HepG2 (cell line): ENCODE data around the gene ALDH4A1. TPM values are rescaled to one million over a fixed set of nuclear protein-coding genes. Genes with fewer than 3 reads are reported as not detected.

ENCODE experiments used
- ARNTL ChIP-seq: sonication (generic); formaldehyde crosslinking; IDR thresholded peaks from 2 replicates; pipeline ENCODE4 v1.4.0; 2020; ENCODE audit warnings: mild to moderate bottlenecking, missing genetic modification reagents
- BORCS8-MEF2B ChIP-seq: sonication (generic); formaldehyde crosslinking; IDR thresholded peaks from 2 replicates; pipeline ENCODE4 v1.8.0; 2022; ENCODE audit warnings: mild to moderate bottlenecking, missing genetic modification reagents
- CCDC6 ChIP-seq: sonication (generic); formaldehyde crosslinking; IDR thresholded peaks from 2 replicates; pipeline ENCODE4 v1.8.1; 2022; ENCODE audit warnings: mild to moderate bottlenecking, missing genetic modification reagents, moderate library complexity
- CEBPG ChIP-seq: IDR thresholded peaks from 2 replicates; pipeline ENCODE4 v1.6.1; 2016
- ERF ChIP-seq: IDR thresholded peaks from 2 replicates; pipeline ENCODE4 v1.6.1; 2018; ENCODE audit warnings: missing biosample characterization, missing genetic modification reagents
- ESRRA ChIP-seq: sonication (generic); formaldehyde crosslinking; IDR thresholded peaks from 2 replicates; pipeline ENCODE4 v1.5.1; 2020; ENCODE audit warnings: mild to moderate bottlenecking, low read depth, missing genetic modification reagents
- HDAC1 ChIP-seq: sonication (generic); formaldehyde crosslinking; IDR thresholded peaks from 2 replicates; pipeline ENCODE4 v1.5.1; 2020; ENCODE audit warnings: mild to moderate bottlenecking, missing genetic modification reagents
- HNF4G ChIP-seq, 2 experiments: sonication (generic) in 1 of 2; formaldehyde crosslinking in 1 of 2; IDR thresholded peaks; 2 replicates each; pipeline versions ENCODE4 v1.4.0 to v1.6.1; 2011 to 2020; ENCODE audit warnings: borderline replicate concordance in 2 of 2, low read depth in 2 of 2, mild to moderate bottlenecking in 2 of 2, low read length in 1 of 2, missing genetic modification reagents in 1 of 2, moderate library complexity in 1 of 2
- IRX3 ChIP-seq: sonication (generic); formaldehyde crosslinking; IDR thresholded peaks from 2 replicates; pipeline ENCODE4 v1.8.1; 2023; ENCODE audit warnings: mild to moderate bottlenecking, low read depth, missing genetic modification reagents, borderline replicate concordance
- KDM1A ChIP-seq: IDR thresholded peaks from 2 replicates; pipeline ENCODE4 v1.6.1; 2016; ENCODE audit warnings: missing compliant biosample characterization
- KMT2A ChIP-seq: sonication (generic); formaldehyde crosslinking; IDR thresholded peaks from 2 replicates; pipeline ENCODE4 v1.4.0; 2020; ENCODE audit warnings: missing genetic modification reagents
- MIXL1 ChIP-seq: IDR thresholded peaks from 2 replicates; pipeline ENCODE4 v1.6.1; 2016
- NR2F1 ChIP-seq, 2 experiments: fragments of 450-650 bp in 1 of 2; formaldehyde crosslinking in 1 of 2; IDR thresholded peaks; 2 replicates each; pipeline versions ENCODE4 v1.5.0 to v1.6.1; 2016 to 2020; ENCODE audit warnings: mild to moderate bottlenecking in 1 of 2, missing compliant biosample characterization in 1 of 2, missing genetic modification reagents in 1 of 2, moderate library complexity in 1 of 2
- POLR2A ChIP-seq, 2 experiments: IDR thresholded peaks; 2 replicates each; pipeline ENCODE4 v1.6.1; 2011; ENCODE audit warnings: low read depth in 2 of 2, low read length in 2 of 2, mild to moderate bottlenecking in 1 of 2, moderate library complexity in 1 of 2; ENCODE audit not compliant: insufficient read depth in 1 of 2
- RXRA ChIP-seq: sonication (generic); formaldehyde crosslinking; IDR thresholded peaks from 2 replicates; pipeline ENCODE4 v1.5.1; 2020; ENCODE audit warnings: missing genetic modification reagents
- SNAPC2 ChIP-seq: sonication (generic); formaldehyde crosslinking; IDR thresholded peaks from 2 replicates; pipeline ENCODE4 v1.8.1; 2022; ENCODE audit warnings: mild to moderate bottlenecking, missing genetic modification reagents
- TCF12 ChIP-seq, 2 experiments: fragments of 450-650 bp in 1 of 2; sonication (generic) in 1 of 2; formaldehyde crosslinking in 1 of 2; IDR thresholded peaks; 2 replicates each; pipeline versions ENCODE4 v1.6.1 to v1.8.0; 2017 to 2022; ENCODE audit warnings: antibody characterized with exemption in 1 of 2, mild to moderate bottlenecking in 1 of 2, missing genetic modification reagents in 1 of 2, moderate library complexity in 1 of 2
- THAP11 ChIP-seq: IDR thresholded peaks from 2 replicates; pipeline ENCODE4 v1.6.1; 2016; ENCODE audit warnings: missing biosample characterization, missing genetic modification reagents
- ZBTB42 ChIP-seq: sonication (generic); formaldehyde crosslinking; IDR thresholded peaks from 2 replicates; pipeline ENCODE4 v1.5.0; 2020; ENCODE audit warnings: mild to moderate bottlenecking, missing genetic modification reagents
- ZMYM3 ChIP-seq: sonication (generic); formaldehyde crosslinking; IDR thresholded peaks from 2 replicates; pipeline ENCODE4 v1.5.1; 2020; ENCODE audit warnings: mild to moderate bottlenecking, missing genetic modification reagents
- ZNF337 ChIP-seq: sonication (generic); formaldehyde crosslinking; IDR thresholded peaks from 2 replicates; pipeline ENCODE4 v1.5.1; 2020; ENCODE audit warnings: missing genetic modification reagents, low read depth, mild to moderate bottlenecking, borderline replicate concordance
- ZNF446 ChIP-seq: sonication (generic); formaldehyde crosslinking; IDR thresholded peaks from 2 replicates; pipeline ENCODE4 v1.5.0; 2020; ENCODE audit warnings: mild to moderate bottlenecking, missing genetic modification reagents
- ZNF496 ChIP-seq: sonication (generic); formaldehyde crosslinking; IDR thresholded peaks from 2 replicates; pipeline ENCODE4 v1.8.1; 2023; ENCODE audit warnings: mild to moderate bottlenecking, moderate library complexity, missing genetic modification reagents; ENCODE audit not compliant: insufficient replicate concordance
- ZNF570 ChIP-seq: sonication (generic); formaldehyde crosslinking; IDR thresholded peaks from 2 replicates; pipeline ENCODE4 v1.4.0; 2020; ENCODE audit warnings: mild to moderate bottlenecking, missing genetic modification reagents, borderline replicate concordance
- ZSCAN22 ChIP-seq: sonication (generic); formaldehyde crosslinking; IDR thresholded peaks from 2 replicates; pipeline ENCODE4 v1.4.0; 2020; ENCODE audit warnings: mild to moderate bottlenecking, missing genetic modification reagents
- ZSCAN9 ChIP-seq: IDR thresholded peaks from 2 replicates; pipeline ENCODE4 v1.6.1; 2016; ENCODE audit warnings: borderline replicate concordance
- polyA plus RNA-seq, 8 experiments: library from polyadenylated mRNA; depleted of rRNA in 3 of 8; stranded (reverse) in 7 of 8; unstranded in 1 of 8; fragments of >200 nt; fragmentation: Illumina TruSeq in 4 of 8; extraction: Trizol in 4 of 8; gene quantifications; 2 replicates each; pipeline versions ENCODE4 v1.2.1 to v1.2.3, GENCODE V29; 2011 to 2016; ENCODE audit warnings: low read depth in 4 of 8, missing spikeins in 1 of 8, mixed read lengths in 1 of 8; ENCODE audit not compliant: insufficient read depth in 1 of 8
- total RNA-seq, 5 experiments: library from RNA; depleted of rRNA; stranded (reverse); fragments of >200 nt; fragmentation: Illumina TruSeq; extraction: Trizol; gene quantifications; 2 replicates each; pipeline ENCODE4 v1.2.3, GENCODE V29; 2016; ENCODE audit warnings: low read depth in 1 of 5
- TF ChIP-seq, protein P1 (sequence below): sonication (generic); formaldehyde crosslinking; IDR thresholded peaks from 2 replicates; pipeline ENCODE4 v1.5.0; 2020; ENCODE audit warnings: missing genetic modification reagents
- TF ChIP-seq, protein P2 (sequence below): sonication (generic); formaldehyde crosslinking; IDR thresholded peaks from 2 replicates; pipeline ENCODE4 v1.5.0; 2020; ENCODE audit warnings: mild to moderate bottlenecking, missing genetic modification reagents, borderline replicate concordance

ALDH4A1 gene
- total and polyA plus RNA-seq, 2 of the 13 experiments (the other 11 are each of a cell fraction or from before 2014, with no cell fraction given), result 76.4 to 240 TPM

DNA sequence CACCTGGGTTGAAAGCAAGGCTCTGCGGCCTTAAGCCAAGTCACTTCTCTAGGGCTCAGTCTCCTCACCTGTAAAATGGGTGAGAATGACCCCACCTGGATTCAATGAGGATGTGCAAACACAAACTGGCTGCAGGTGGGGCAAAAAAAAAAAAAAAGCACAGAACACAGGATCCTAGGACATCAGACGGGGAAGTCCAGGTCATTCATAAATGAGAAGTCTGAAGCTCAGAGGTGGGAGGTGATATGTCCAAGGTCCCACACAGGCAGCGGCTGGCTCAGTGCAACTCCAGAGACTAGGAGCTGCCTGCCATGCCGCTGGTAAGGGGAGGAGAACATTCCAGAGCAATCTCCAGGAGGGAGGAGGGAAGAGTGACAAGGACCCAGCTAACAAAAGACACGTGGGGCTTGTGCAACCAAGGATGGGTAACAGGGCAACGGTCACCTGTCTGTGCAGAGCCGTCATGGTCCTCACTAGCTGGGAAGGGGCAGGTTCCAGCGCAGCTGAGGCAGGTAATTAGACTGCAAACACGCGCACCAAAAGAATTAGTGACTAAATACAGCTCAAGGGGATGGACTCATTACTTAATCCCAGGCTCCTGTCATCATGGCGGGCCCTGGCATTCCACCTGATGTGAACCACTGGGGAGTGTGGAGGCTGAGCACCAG, 34.6 kb upstream of the ALDH4A1 start (continued):
- peak; percentile 92 for TF ChIP-seq HNF4G (IDR thresholded peaks at IDR 0.05; ENCODE audit: borderline replicate concordance, low read depth, low read length)
- TF ChIP-seq HNF4G (CRISPR knock-in tag; IDR thresholded peaks at IDR 0.05; ENCODE audit: borderline replicate concordance, low read depth), result 0 out of 2 replicates have a peak, but pooled peaks have one; percentile 34
- TF ChIP-seq ZNF496 (CRISPR knock-in tag), result no peak
- TF ChIP-seq IRX3, result no peak; the same call in 1 of the 2 replicates
- TF ChIP-seq ERF, result 0 out of 2 replicates have a peak, but pooled peaks have one; percentile 26
- TF ChIP-seq, protein P1, sequence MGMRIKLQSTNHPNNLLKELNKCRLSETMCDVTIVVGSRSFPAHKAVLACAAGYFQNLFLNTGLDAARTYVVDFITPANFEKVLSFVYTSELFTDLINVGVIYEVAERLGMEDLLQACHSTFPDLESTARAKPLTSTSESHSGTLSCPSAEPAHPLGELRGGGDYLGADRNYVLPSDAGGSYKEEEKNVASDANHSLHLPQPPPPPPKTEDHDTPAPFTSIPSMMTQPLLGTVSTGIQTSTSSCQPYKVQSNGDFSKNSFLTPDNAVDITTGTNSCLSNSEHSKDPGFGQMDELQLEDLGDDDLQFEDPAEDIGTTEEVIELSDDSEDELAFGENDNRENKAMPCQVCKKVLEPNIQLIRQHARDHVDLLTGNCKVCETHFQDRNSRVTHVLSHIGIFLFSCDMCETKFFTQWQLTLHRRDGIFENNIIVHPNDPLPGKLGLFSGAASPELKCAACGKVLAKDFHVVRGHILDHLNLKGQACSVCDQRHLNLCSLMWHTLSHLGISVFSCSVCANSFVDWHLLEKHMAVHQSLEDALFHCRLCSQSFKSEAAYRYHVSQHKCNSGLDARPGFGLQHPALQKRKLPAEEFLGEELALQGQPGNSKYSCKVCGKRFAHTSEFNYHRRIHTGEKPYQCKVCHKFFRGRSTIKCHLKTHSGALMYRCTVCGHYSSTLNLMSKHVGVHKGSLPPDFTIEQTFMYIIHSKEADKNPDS, result peak; percentile 77; the same call in 1 of the 2 replicates
- peak; percentile 71; the same call in 1 of the 2 replicates for TF ChIP-seq RXRA (CRISPR knock-in tag)
- peak; percentile 68 for TF ChIP-seq KDM1A
- 0 out of 2 replicates have a peak, but pooled peaks have one; percentile 42 for TF ChIP-seq ESRRA (CRISPR knock-in tag)
- TF ChIP-seq CCDC6 (CRISPR knock-in tag), result no peak
- TF ChIP-seq CEBPG (CRISPR knock-in tag), result peak; percentile 91
- 0 out of 4 replicates have a peak, but pooled peaks of 1 of the 2 experiments have one; percentile 13 for TF ChIP-seq POLR2A (IDR thresholded peaks at IDR 0.05; ENCODE audit: insufficient read depth in 1 of 2, low read depth in 2 of 2, low read length in 2 of 2)
- TF ChIP-seq, protein P2, sequence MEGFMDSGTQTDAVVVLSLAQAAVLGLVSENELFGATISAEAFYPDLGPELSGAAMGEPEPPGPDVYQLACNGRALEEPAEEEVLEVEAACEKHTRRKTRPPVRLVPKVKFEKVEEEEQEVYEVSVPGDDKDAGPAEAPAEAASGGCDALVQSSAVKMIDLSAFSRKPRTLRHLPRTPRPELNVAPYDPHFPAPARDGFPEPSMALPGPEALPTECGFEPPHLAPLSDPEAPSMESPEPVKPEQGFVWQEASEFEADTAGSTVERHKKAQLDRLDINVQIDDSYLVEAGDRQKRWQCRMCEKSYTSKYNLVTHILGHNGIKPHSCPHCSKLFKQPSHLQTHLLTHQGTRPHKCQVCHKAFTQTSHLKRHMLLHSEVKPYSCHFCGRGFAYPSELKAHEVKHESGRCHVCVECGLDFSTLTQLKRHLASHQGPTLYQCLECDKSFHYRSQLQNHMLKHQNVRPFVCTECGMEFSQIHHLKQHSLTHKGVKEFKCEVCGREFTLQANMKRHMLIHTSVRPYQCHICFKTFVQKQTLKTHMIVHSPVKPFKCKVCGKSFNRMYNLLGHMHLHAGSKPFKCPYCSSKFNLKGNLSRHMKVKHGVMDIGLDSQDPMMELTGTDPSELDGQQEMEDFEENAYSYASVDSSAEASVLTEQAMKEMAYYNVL (CRISPR knock-in tag), result peak; percentile 50; the same call in 1 of the 2 replicates
- no peak for TF ChIP-seq ZNF570 (CRISPR knock-in tag)
- TF ChIP-seq NR2F1 (CRISPR knock-in tag; IDR thresholded peaks at IDR 0.05), result no peak
- peak; percentile 93 for TF ChIP-seq ARNTL (CRISPR knock-in tag)
- TF ChIP-seq BORCS8-MEF2B (CRISPR knock-in tag), result peak; percentile 61; the same call in 1 of the 2 replicates
- TF ChIP-seq HDAC1 (CRISPR knock-in tag), result peak; percentile 60
- TF ChIP-seq ZSCAN9 (CRISPR knock-in tag), result peak; percentile 36; the same call in 1 of the 2 replicates
- TF ChIP-seq ZBTB42 (CRISPR knock-in tag), result peak; percentile 33; the same call in 1 of the 2 replicates
- peak; percentile 41; the same call in 1 of the 2 replicates for TF ChIP-seq MIXL1 (CRISPR knock-in tag)
- no peak; the same call in 1 of the 2 replicates for TF ChIP-seq KMT2A (CRISPR knock-in tag)
- TF ChIP-seq SNAPC2 (CRISPR knock-in tag), result no peak
- peak; percentile 63; the same call in 1 of the 2 replicates for TF ChIP-seq ZNF446 (CRISPR knock-in tag)
- TF ChIP-seq TCF12 (IDR thresholded peaks at IDR 0.05), result no peak
- TF ChIP-seq TCF12 (CRISPR knock-in tag; IDR thresholded peaks at IDR 0.05), result no peak
- TF ChIP-seq ZSCAN22 (CRISPR knock-in tag), result no peak
- TF ChIP-seq ZMYM3 (CRISPR knock-in tag), result peak; percentile 96
- TF ChIP-seq THAP11 (CRISPR knock-in tag), result 0 out of 2 replicates have a peak, but pooled peaks have one; percentile 33
- TF ChIP-seq ZNF337, result no peak
